Liver (tissue), 9 donors: ENCODE measurements around the gene EPB41L4A. TPM values are rescaled to one million over a fixed set of nuclear protein-coding genes. Genes with fewer than 3 reads are reported as not detected.

Experiments
- DNase-seq: peaks from one replicate; pipeline ENCODE4 v3.0.0-alpha.2; 2017; ENCODE audit warnings: low spot score
- H3K27ac ChIP-seq, 2 donors: one replicate each; pipeline ENCODE4 v1.7.0; 2013; ENCODE audit warnings: inconsistent platforms in 2 of 2, low read length in 2 of 2, control low read depth in 1 of 2, low read depth in 1 of 2, mild to moderate bottlenecking in 1 of 2
- H3K27me3 ChIP-seq, 4 donors: one replicate each; pipeline versions ENCODE4 v1.6.1 to v1.7.0; 2013; ENCODE audit warnings: low read length in 3 of 4, inconsistent platforms in 1 of 4, mild to moderate bottlenecking in 1 of 4, moderate library complexity in 1 of 4; ENCODE audit not compliant: control insufficient read depth in 4 of 4, insufficient read depth in 4 of 4
- H3K36me3 ChIP-seq, 4 donors: one replicate each; pipeline versions ENCODE4 v1.6.1 to v1.7.0; 2013; ENCODE audit warnings: low read length in 3 of 4, mild to moderate bottlenecking in 3 of 4, low read depth in 1 of 4, moderate library complexity in 1 of 4; ENCODE audit not compliant: control insufficient read depth in 4 of 4, insufficient read depth in 3 of 4
- H3K4me1 ChIP-seq, 4 donors: one replicate each; pipeline versions ENCODE4 v1.6.1 to v1.7.0; 2013; ENCODE audit warnings: low read length in 3 of 4, mild to moderate bottlenecking in 3 of 4, moderate library complexity in 1 of 4; ENCODE audit not compliant: control insufficient read depth in 4 of 4, insufficient read depth in 4 of 4
- H3K4me3 ChIP-seq, 3 donors: one replicate each; pipeline versions ENCODE4 v1.6.1 to v1.7.0; 2013; ENCODE audit warnings: low read length in 3 of 3, control low read depth in 1 of 3, low read depth in 1 of 3, mild to moderate bottlenecking in 1 of 3
- H3K9ac ChIP-seq, 2 donors: one replicate each; pipeline ENCODE4 v1.7.0; 2013; ENCODE audit warnings: low read length in 2 of 2, mild to moderate bottlenecking in 2 of 2, moderate library complexity in 2 of 2, control low read depth in 1 of 2, low read depth in 1 of 2
- H3K9me3 ChIP-seq, 4 donors: one replicate each; pipeline versions ENCODE4 v1.6.1 to v1.7.0; 2013; ENCODE audit warnings: low read length in 3 of 4; ENCODE audit not compliant: control insufficient read depth in 4 of 4
- EGR1 ChIP-seq, 2 donors: IDR thresholded peaks; 2 replicates each; pipeline ENCODE4 v1.6.1; 2016 to 2018; ENCODE audit warnings: antibody characterized with exemption in 2 of 2, low read depth in 2 of 2
- FOXA1 ChIP-seq: IDR thresholded peaks from 2 replicates; pipeline ENCODE4 v1.6.1; 2016; ENCODE audit warnings: antibody characterized with exemption
- FOXA2 ChIP-seq: IDR thresholded peaks from 2 replicates; pipeline ENCODE4 v1.6.1; 2016; ENCODE audit warnings: antibody characterized with exemption
- GABPA ChIP-seq, 2 donors: IDR thresholded peaks in 1 of 2; conservative IDR thresholded peaks in 1 of 2; 2 replicates each; pipeline ENCODE4 v1.6.1; 2016; ENCODE audit warnings: antibody characterized with exemption in 2 of 2, mild to moderate bottlenecking in 1 of 2, moderate library complexity in 1 of 2
- HNF4G ChIP-seq: IDR thresholded peaks from 2 replicates; pipeline ENCODE4 v1.6.1; 2016; ENCODE audit warnings: antibody characterized with exemption
- JUND ChIP-seq, 2 donors: IDR thresholded peaks; 2 replicates each; pipeline ENCODE4 v1.6.1; 2016; ENCODE audit warnings: antibody characterized with exemption in 2 of 2
- NR2F2 ChIP-seq: IDR thresholded peaks from 2 replicates; pipeline ENCODE4 v1.6.1; 2016; ENCODE audit warnings: antibody characterized with exemption
- RAD21 ChIP-seq, 2 donors: IDR thresholded peaks; 2 replicates each; pipeline ENCODE4 v1.6.1; 2016; ENCODE audit warnings: antibody characterized with exemption in 2 of 2, mild to moderate bottlenecking in 2 of 2
- SP1 ChIP-seq: IDR thresholded peaks from 2 replicates; pipeline ENCODE4 v1.6.1; 2018; ENCODE audit warnings: antibody characterized with exemption, mild to moderate bottlenecking
- TAF1 ChIP-seq: conservative IDR thresholded peaks from 2 replicates; pipeline ENCODE4 v1.6.1; 2016; ENCODE audit warnings: antibody characterized with exemption, mild to moderate bottlenecking
- YY1 ChIP-seq: IDR thresholded peaks from 2 replicates; pipeline ENCODE4 v1.6.1; 2016; ENCODE audit warnings: antibody characterized with exemption, mild to moderate bottlenecking
- WGBS: extraction: QIAGEN DNeasy Blood & Tissue Kit; methylation state at CpG from one replicate; pipeline ENCODE4 v1.1.7; 2013; 5-methylcytosine and 5-hydroxymethylcytosine counted together
- polyA plus RNA-seq, 2 donors: library from polyadenylated mRNA; stranded (reverse) in 1 of 2; unstranded in 1 of 2; fragments of 200-250 nt in 1 of 2; fragments of >200 nt in 1 of 2; fragmentation: Nextera tagmentation in 1 of 2; extraction: Ambion mirVana in 1 of 2; gene quantifications; one replicate each; pipeline versions ENCODE4 v1.2.1 to v1.2.3, GENCODE V29; 2013 to 2015
- total RNA-seq, 2 donors: library from RNA; depleted of rRNA; stranded (reverse); fragments of >200 nt; gene quantifications; one replicate each; pipeline ENCODE4 v1.2.3, GENCODE V29; 2014
- TF ChIP-seq, protein P1 (sequence below): fragments of 150-350 bp; IDR thresholded peaks from 2 replicates; pipeline ENCODE4 v1.5.1; 2017; ENCODE audit warnings: improper control_type of control experiment, low read depth, low read length; ENCODE audit not compliant: missing input control
- TF ChIP-seq, protein P2 (sequence below): IDR thresholded peaks from 2 replicates; pipeline ENCODE4 v1.6.1; 2016; ENCODE audit warnings: antibody characterized with exemption
- TF ChIP-seq, protein P3 (sequence below): IDR thresholded peaks from 2 replicates; pipeline ENCODE4 v1.6.1; 2016; ENCODE audit warnings: antibody characterized with exemption
- TF ChIP-seq, protein P4 (sequence below): IDR thresholded peaks from 2 replicates; pipeline ENCODE4 v1.6.1; 2016; ENCODE audit warnings: antibody characterized with exemption
- donor health status: healthy.
- donor health status: healthy.
- donor health status: healthy.
- donor health status: healthy.
- donor health status: healthy.

EPB41L4A gene
- total and polyA plus RNA-seq, 4 donors: 1.1 to 8.0 (median 3.9) TPM

DNA sequence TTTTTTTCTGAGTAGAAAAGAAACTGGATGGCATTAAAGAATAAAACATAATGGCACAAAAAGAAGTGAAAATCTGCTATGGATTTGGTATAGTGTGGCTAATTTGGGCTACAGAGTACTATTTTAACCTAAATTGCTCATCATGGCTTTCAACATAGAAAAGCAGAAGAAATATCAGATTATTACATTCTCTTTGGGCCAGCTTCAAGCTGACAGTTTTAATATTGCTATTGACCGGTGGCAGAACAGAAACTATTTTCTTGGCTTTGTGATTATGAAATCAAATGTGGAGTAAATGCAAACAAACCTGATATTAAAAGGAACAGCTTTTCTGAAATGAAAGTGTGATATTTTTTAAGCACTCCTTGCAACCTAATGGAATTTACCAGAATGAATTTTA, 301.5 kb downstream of the EPB41L4A start:
- H3K9ac ChIP-seq: no peak overlapping the region
- no peak overlapping the region for H3K4me3 ChIP-seq
- no peak overlapping the region for H3K27ac ChIP-seq
- peaks cover 0 to 4% (median under 1%) of the 10 kb centered on the region in 4 donors for H3K9me3 ChIP-seq
- TF ChIP-seq GABPA (IDR thresholded peaks at IDR 0.05 in 1 of 2, conservative IDR thresholded peaks at IDR 0.05 in 1 of 2): no peak
- TF ChIP-seq, protein P1, sequence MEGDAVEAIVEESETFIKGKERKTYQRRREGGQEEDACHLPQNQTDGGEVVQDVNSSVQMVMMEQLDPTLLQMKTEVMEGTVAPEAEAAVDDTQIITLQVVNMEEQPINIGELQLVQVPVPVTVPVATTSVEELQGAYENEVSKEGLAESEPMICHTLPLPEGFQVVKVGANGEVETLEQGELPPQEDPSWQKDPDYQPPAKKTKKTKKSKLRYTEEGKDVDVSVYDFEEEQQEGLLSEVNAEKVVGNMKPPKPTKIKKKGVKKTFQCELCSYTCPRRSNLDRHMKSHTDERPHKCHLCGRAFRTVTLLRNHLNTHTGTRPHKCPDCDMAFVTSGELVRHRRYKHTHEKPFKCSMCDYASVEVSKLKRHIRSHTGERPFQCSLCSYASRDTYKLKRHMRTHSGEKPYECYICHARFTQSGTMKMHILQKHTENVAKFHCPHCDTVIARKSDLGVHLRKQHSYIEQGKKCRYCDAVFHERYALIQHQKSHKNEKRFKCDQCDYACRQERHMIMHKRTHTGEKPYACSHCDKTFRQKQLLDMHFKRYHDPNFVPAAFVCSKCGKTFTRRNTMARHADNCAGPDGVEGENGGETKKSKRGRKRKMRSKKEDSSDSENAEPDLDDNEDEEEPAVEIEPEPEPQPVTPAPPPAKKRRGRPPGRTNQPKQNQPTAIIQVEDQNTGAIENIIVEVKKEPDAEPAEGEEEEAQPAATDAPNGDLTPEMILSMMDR: no peak
- TF ChIP-seq, protein P2, sequence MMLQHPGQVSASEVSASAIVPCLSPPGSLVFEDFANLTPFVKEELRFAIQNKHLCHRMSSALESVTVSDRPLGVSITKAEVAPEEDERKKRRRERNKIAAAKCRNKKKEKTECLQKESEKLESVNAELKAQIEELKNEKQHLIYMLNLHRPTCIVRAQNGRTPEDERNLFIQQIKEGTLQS: no peak
- no peak for TF ChIP-seq NR2F2
- TF ChIP-seq RAD21 (IDR thresholded peaks at IDR 0.05): no peak
- TF ChIP-seq, protein P3, sequence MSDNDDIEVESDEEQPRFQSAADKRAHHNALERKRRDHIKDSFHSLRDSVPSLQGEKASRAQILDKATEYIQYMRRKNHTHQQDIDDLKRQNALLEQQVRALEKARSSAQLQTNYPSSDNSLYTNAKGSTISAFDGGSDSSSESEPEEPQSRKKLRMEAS: no peak
- no peak for DNase-seq
- peaks cover 0 to 4% (median 0%) of the 10 kb centered on the region in 4 donors for H3K4me1 ChIP-seq
- H3K27me3 ChIP-seq: no peaks in the 10 kb centered on the region
- WGBS: 30% methylated on average over 1 of the region's 1 CpG
- H3K36me3 ChIP-seq: no peaks in the 10 kb centered on the region

DNA sequence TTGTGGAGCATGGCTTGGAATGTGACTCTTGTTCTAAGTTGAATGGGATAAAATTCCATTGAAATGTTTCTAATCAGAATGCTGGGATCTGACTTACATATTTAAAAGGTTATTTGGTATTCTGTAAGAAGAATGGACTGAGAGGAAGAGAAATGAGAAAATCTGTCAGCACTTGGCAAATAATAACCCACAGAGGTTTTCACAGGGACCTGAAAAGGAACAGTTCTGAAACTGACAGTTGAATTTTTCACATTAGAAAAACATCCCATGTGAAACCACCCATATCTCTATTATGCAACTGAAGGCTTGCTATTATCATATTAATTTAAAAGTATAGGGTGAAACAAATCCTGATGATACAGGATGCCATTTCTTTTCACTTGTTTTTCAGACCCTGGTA, 302.7 kb downstream of the EPB41L4A start:
- peaks cover 0 to 4% (median under 1%) of the 10 kb centered on the region in 4 donors for H3K9me3 ChIP-seq
- H3K27ac ChIP-seq: no peak overlapping the region
- H3K36me3 ChIP-seq: no peaks in the 10 kb centered on the region
- H3K4me1 ChIP-seq: peaks cover 0 to 4% (median 0%) of the 10 kb centered on the region in 4 donors
- TF ChIP-seq FOXA1 (no peak), TAF1 (no peak), HNF4G (no peak), EGR1 (IDR thresholded peaks at IDR 0.05; ENCODE audit: low read depth in 2 of 2) (no peak), SP1 (no peak), JUND (IDR thresholded peaks at IDR 0.05) (no peak), NR2F2 (no peak), FOXA2 (no peak), GABPA (IDR thresholded peaks at IDR 0.05 in 1 of 2, conservative IDR thresholded peaks at IDR 0.05 in 1 of 2) (no peak), YY1 (no peak)
- TF ChIP-seq, protein P1: no peak
- TF ChIP-seq, protein P3: no peak
- TF ChIP-seq, protein P4, sequence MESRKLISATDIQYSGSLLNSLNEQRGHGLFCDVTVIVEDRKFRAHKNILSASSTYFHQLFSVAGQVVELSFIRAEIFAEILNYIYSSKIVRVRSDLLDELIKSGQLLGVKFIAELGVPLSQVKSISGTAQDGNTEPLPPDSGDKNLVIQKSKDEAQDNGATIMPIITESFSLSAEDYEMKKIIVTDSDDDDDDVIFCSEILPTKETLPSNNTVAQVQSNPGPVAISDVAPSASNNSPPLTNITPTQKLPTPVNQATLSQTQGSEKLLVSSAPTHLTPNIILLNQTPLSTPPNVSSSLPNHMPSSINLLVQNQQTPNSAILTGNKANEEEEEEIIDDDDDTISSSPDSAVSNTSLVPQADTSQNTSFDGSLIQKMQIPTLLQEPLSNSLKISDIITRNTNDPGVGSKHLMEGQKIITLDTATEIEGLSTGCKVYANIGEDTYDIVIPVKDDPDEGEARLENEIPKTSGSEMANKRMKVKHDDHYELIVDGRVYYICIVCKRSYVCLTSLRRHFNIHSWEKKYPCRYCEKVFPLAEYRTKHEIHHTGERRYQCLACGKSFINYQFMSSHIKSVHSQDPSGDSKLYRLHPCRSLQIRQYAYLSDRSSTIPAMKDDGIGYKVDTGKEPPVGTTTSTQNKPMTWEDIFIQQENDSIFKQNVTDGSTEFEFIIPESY: no peak
- TF ChIP-seq, protein P2: no peak
- H3K4me3 ChIP-seq: no peak overlapping the region
- H3K27me3 ChIP-seq: no peaks in the 10 kb centered on the region
- no peak for DNase-seq
- H3K9ac ChIP-seq: no peak overlapping the region
